Astrocyte of the cerebellum (primary cell): ENCODE data around the gene IQCE.

ENCODE experiments used
- DNase-seq: peaks from one replicate; pipeline ENCODE4 v3.0.0-alpha.2; 2011; ENCODE audit warnings: low read depth
- H3K4me3 ChIP-seq: 2 replicates; pipeline ENCODE4 v1.5.1; 2011; ENCODE audit warnings: mild to moderate bottlenecking, low read depth, low read length, moderate library complexity
- in situ Hi-C: cut with HindIII; loops from 2 replicates; pipeline ENCODE4 v1.10.0; 2017; ENCODE audit warnings: low sequenced_read_pairs
- TF ChIP-seq, protein P1 (sequence below): IDR thresholded peaks from 2 replicates; pipeline ENCODE4 v1.5.1; 2012; ENCODE audit warnings: low read length, low read depth, moderate library complexity, mild to moderate bottlenecking; ENCODE audit errors: missing control alignments

The IQCE gene

DNA sequence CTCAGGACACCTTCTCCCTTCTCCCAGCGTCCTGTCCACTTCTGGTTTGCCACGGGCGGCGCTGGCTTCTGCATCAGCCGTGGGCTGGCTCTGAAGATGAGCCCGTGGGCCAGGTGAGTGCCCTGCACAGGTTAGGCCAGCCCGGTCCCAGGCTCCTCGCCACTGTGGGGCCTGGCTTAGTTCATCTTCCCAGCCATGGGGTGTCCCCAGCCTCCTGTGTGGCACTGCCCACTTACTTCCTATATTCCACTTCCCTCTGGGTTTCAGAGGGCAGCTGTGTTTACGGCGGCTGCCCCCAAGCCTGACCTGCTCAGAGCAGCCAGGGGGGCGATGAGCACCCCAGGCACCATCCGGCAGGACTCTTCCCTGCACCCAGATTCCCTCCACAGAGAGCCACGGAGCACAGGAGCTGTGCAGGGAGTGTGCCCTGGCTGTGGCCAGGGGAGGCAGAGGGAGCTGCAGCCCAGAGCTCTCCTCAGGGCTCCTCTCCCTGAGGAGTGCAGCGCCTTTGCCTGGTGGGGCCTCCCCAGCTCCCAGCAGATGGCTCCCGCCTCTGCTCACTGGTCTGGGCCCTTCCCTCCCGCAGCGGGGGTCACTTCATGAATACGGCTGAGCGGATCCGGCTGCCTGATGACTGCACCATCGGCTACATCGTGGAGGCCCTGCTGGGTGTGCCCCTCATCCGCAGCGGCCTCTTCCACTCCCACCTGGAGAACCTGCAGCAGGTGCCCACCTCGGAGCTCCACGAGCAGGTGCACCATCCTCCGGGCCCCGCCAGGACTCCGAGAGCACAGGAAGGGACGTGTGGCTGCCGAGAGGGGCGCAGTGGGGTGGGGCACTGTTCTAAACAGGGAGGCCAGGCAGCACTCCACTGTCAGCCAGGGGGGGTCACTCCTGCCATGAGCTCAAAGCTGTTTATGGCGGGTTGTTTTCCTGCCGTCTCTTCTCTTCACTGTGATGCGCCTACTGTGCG lies 32.8 kb upstream of the IQCE start:
- H3K4me3 ChIP-seq: no peak overlapping the region
- no peak for DNase-seq
- TF ChIP-seq, protein P1, sequence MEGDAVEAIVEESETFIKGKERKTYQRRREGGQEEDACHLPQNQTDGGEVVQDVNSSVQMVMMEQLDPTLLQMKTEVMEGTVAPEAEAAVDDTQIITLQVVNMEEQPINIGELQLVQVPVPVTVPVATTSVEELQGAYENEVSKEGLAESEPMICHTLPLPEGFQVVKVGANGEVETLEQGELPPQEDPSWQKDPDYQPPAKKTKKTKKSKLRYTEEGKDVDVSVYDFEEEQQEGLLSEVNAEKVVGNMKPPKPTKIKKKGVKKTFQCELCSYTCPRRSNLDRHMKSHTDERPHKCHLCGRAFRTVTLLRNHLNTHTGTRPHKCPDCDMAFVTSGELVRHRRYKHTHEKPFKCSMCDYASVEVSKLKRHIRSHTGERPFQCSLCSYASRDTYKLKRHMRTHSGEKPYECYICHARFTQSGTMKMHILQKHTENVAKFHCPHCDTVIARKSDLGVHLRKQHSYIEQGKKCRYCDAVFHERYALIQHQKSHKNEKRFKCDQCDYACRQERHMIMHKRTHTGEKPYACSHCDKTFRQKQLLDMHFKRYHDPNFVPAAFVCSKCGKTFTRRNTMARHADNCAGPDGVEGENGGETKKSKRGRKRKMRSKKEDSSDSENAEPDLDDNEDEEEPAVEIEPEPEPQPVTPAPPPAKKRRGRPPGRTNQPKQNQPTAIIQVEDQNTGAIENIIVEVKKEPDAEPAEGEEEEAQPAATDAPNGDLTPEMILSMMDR: peak; percentile 11
- in situ Hi-C loops: no loop called here

DNA sequence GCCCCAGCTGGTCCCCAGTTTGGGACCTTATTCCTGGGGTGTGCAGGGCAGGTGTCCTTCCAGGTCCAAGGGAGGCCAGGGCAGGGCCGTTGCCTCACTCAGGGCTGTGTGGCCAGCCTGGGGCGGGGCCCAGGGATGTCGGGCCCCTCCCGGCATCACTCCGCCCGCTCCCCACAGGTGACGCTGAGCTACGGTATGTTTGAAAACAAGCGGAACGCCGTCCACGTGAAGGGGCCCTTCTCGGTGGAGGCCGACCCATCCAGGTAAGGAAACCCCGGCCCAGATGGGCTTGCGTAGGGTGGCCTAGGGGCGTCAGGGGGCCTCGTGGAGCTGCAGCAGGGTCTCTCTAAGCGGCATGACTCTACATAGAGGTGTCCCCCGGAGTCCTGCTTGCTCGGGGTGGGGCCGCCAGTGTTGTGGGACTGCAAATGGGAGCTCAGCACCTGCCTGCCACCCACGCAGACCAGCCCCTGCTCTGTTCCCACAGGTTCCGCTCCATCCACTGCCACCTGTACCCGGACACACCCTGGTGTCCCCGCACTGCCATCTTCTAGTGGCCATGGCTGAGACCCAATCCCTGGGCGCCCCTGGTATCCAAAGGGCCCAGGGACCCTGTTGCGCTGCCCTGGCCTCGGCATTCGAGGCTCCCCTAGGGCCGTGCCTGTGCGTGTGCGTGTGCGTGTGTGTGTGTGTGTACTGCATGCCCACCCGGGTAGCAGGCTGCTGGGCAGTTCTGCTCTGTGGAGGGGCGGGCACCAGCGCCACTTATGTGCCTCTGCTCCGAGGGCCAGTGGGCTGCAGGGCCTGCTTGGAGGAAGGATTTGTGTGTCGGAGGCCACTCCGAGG lies 31.9 kb upstream of the IQCE start:
- in situ Hi-C loops: no loop called here
- TF ChIP-seq, protein P1: no peak
- no peak for DNase-seq
- no peak overlapping the region for H3K4me3 ChIP-seq

DNA sequence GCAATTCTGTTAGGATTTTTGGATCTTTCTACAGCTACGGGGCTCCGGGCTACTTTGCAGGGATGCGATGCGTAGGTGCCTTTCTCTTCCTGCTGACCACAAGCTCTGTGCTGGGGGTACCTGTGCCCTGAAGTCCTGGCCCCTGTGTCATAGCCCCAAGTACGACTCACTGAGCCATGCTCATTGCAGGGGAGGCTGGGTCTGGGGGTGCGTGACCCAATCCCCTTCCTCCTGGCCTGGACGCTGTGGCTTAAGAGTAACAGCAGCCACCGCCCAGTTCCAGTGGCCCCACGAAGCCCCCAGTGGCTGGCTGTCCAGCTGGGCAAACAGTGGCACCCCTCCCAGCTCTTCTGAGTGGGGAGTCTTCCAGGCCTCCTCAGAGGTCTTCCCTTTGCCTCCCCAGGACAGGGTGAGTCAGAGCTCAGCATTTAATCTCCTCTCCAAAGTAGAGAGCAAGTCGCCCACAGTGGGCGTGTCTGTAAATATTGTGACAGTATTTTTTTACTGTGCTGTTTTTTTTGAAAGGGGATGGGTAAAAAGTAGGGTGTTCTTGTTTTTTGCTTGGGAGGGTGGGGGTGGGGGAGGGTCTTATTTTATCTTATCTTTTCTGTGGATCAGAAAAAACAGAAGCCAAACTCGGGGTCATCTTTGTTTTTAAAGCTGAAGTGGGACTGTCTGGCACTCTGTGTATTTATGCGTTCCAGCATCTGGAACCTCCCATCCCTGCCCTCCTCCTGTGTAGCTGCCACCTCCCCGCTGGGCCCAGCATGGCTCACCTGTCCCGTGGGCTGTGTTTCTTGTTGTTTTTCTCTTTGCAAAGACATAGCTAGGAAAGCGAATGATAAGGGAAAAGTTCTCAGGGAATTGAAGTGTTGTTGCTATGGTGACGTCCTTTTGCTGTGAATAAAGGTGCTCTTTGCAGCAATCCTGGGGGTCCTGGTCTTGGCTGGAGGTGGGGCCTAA lies 31.0 kb upstream of the IQCE start:
- TF ChIP-seq, protein P1: no peak
- in situ Hi-C loops: no loop called here
- no peak for DNase-seq
- H3K4me3 ChIP-seq: no peak overlapping the region

DNA sequence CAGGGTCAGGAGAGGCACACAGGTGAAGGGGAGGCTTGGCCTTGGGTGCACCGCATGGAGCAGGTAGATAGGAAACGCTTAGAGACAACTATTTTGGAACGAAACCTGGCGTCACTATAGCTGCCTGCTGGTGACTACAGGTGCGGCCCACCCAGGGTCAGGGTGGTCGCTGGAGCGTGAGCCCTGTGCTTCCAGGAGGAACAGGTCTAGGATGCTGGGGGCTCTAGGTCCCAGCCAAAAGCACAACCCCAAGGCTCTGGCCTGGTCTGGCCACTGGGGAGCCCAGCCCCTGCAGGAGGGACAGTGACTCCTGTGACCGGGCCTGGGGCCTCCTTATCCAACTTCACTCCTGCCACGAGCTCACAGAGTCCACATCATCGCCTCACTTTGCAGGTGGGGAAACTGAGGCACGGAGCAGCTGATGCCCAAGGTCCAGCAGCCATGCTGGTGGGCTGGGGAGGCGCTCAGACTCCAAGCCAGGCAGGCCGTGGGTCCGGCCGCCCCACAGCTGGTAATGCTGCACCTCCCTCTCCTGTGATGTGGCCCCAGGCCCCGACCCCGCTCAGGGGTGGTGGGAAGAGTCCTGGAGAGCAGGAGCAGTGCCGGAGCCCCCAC lies 30.2 kb upstream of the IQCE start:
- DNase-seq: no peak
- H3K4me3 ChIP-seq: no peak overlapping the region
- in situ Hi-C loops: no loop called here
- TF ChIP-seq, protein P1: no peak

DNA sequence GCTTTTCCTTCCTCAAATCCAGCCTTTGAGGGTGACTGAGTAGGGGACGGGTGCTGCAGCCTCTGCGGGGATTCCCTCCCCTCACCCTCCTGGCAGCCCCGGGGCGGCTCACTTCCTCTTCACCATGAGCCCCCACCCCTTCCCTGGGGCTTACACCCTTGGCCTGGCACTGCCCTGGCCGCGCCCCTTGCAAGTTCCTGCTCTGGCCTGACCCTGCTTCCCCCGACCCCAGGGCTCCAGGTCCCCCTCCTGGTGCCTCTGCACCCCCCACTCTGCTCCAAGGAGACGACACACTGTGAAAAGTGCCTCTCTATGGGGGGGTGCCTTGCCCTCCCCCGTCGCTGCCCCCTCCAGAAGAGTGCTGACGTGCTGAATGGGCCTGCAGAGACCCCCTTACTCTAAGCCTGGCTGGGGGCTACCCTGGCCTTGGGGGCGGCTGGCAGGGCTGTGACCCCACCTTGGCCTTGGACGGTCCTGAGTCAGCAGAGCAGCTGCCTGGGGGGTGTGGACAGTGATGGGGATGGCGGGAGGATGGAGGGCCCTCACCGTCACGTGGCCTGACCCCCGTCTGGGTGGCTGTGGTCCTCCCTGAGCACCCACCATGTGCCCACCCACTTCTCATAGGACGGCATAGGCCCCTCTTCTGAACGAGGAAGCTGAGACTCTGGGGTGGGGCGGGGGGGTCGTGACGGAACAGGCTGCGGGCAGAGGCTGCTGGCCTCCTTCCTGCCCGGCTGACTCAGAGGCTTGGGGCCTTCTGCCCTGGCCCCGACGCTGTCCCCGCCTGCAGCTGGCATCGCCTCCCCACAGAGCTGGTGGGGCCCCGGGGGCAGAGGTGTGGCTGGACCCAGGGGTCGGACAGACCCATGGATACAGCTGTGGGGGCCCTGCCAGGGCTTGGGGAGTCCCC lies 29.4 kb upstream of the IQCE start:
- TF ChIP-seq, protein P1: no peak
- no peak overlapping the region for H3K4me3 ChIP-seq
- no peak for DNase-seq
- in situ Hi-C loops: no loop called here
